ENCODE results near the gene RBM14.

RBM14 gene

DNA sequence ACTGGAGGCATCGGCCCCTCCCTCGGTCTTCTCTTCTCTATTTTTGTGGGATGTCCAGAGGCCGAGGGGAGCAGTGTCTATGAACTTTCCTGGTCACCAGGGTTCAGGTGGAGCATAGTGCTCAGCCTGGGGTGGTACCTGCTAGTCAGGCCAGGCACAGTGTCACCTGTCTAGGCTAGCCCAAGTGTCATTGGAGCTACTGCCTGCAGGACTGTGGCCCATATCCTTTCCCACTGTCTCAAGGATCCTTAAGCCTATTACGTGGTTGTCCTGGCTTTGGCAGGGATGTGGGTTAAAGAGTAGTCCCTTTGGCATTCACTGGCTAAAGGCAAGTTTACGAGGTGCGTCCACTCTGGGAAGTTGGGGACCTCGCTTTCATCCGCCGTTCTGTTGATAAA is 9.3 kb downstream of the RBM14 start:
- TF ChIP-seq CTCF (IDR thresholded peaks at IDR 0.05; ENCODE audit: control insufficient read depth, insufficient read depth, low read depth, low read length, missing control alignments): no peak
- DNase-seq (ENCODE audit: low read depth): no peak

GRCh38 chr11:66626382-66626781 is 10.0 kb downstream of the RBM14 start:
- no peak for DNase-seq (ENCODE audit: low read depth)
- H3K4me3 ChIP-seq (ENCODE audit: control insufficient read depth, low read depth, low read length): no peak overlapping the region
- TF ChIP-seq CTCF (IDR thresholded peaks at IDR 0.05; ENCODE audit: control insufficient read depth, insufficient read depth, low read depth, low read length, missing control alignments): no peak

More for the DNA sequence above, 9.3 kb downstream of the RBM14 start:
- H3K4me3 ChIP-seq (ENCODE audit: control insufficient read depth, low read depth, low read length): no peak overlapping the region

GRCh38 chr11:66626926-66627325 is 10.5 kb downstream of the RBM14 start:
- no peak for DNase-seq (ENCODE audit: low read depth)
- TF ChIP-seq CTCF (IDR thresholded peaks at IDR 0.05; ENCODE audit: control insufficient read depth, insufficient read depth, low read depth, low read length, missing control alignments): no peak

DNA sequence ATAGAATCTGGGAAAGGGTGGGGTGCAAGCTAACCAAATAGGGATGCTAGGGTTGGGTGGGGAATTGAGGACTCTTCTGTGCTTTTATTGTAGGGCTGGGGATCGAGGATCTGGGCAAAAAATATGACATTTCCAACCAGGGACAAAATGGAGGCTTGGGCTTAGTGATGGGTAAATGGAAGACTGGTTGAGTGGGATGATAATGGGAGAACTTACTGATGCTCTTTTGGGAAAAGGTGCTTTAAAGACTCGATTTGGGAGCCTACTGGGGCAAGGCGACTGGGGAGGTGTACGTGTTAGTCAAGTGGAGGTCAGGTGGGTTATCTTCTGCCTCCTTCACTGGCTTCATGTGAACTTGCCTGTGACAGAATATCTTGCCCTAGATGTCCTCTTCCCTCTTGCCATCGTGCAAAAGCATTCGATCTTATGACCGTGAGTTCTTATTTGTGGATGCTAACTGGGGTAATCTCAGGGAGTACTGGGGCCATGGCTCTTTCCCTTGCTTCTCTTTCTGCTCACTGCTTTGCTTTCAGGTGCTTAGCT is 11.7 kb downstream of the RBM14 start:
- DNase-seq (ENCODE audit: low read depth): no peak
- TF ChIP-seq CTCF (IDR thresholded peaks at IDR 0.05; ENCODE audit: control insufficient read depth, insufficient read depth, low read depth, low read length, missing control alignments): no peak
- no peak overlapping the region for H3K4me3 ChIP-seq (ENCODE audit: control insufficient read depth, low read depth, low read length)

More at GRCh38 chr11:66626926-66627325, 10.5 kb downstream of the RBM14 start:
- no peak overlapping the region for H3K4me3 ChIP-seq (ENCODE audit: control insufficient read depth, low read depth, low read length)

DNA sequence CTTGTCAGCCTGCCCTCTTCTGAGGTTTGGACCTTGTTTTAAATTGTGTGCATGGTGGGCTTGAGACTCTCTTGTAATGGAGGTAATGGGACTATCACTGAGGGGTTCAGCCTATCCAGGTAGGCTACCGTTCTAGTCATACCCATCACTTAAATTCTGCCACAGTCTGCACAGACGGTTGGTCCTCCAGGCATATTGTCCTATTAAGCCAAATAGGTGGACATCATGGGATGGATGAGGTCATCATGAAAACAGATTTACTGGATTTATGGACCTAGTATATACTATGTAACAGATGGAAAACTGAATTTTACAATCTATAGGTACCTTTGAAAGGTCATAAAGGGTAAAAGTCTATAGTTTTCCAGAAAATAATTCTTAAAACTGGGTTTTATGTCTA is 12.9 kb downstream of the RBM14 start:
- no peak for DNase-seq (ENCODE audit: low read depth)
- H3K4me3 ChIP-seq (ENCODE audit: control insufficient read depth, low read depth, low read length): no peak overlapping the region
- TF ChIP-seq CTCF (IDR thresholded peaks at IDR 0.05; ENCODE audit: control insufficient read depth, insufficient read depth, low read depth, low read length, missing control alignments): no peak

DNA sequence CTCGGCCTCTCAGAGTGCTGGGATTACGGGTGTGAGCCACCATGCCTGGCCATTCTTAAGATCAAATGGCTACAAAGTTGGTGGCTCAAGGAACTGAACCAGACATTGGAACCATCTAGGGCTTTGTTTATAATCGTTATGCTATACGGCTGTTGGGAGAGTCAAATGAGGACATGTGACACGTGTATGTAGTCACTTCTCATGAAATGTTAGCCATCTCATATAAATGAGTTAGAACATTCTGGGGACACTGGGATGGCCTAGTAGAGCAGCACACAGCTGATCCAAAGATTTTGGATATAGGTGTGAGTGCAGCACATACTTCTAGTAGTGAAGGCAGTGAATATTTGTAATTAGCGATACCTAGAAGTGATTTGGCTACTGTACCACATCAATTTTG is 15.5 kb downstream of the RBM14 start:
- no peak for DNase-seq (ENCODE audit: low read depth)

More for the DNA sequence above, 15.5 kb downstream of the RBM14 start:
- no peak for TF ChIP-seq CTCF (IDR thresholded peaks at IDR 0.05; ENCODE audit: control insufficient read depth, insufficient read depth, low read depth, low read length, missing control alignments)
- H3K4me3 ChIP-seq (ENCODE audit: control insufficient read depth, low read depth, low read length): no peak overlapping the region

Data from AG09309 (cell line).